Measurements from ENCODE around the gene ADAM22. TPM values are rescaled to one million over a fixed set of nuclear protein-coding genes. Genes with fewer than 3 reads are reported as not detected.

The ADAM22 gene
- total RNA-seq, 4 donors from 2014 or later: 6.8 to 87.5 (median 13.3) TPM

DNA sequence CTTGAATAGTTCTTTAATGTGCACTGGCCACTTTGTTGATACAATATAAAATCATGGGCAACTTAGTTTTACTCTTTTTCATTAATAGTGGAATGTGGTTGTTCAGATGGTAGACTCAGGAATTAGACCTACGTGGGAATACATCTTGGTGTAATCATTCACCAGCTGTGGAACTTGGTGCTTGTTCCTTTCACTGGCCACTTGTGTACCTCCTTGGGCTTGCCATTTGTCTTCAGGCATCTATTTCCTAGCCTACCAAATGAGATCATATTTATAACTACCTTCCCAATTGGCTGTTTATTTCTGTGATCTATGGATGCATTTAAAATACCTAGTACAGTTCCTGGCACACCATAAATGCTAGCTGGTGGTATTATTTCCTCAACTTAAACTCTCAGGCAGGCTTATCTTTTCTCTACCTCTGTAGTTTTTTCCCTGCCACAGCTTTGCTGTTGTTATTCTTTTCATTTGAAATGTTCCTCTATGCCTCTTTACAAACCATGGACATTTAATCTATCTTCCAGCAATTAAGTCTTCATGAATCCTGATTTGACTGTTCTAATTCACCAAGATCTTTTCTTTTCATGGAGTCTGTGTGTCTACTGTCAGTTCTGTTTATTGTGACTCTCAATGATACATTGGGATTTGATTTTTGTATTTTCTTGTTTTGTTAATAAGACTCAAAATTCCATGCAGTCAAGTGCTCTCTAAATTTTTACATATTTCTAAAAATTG lies 113.0 kb downstream of the ADAM22 start:
- Histone ChIP-seq H3K4me3 (no peak overlapping the region), H3K4me1 (no peaks in the 10 kb centered on the region), H3K36me3 (no peaks in the 10 kb centered on the region), H3K27ac (peak overlapping the region; percentile 51 to 70), H3K27me3 (no peaks in the 10 kb centered on the region), H3K9me3 (no peaks in the 10 kb centered on the region)
- TF ChIP-seq POLR2A (IDR thresholded peaks at IDR 0.05): no peak
- no peak for TF ChIP-seq CTCF (IDR thresholded peaks at IDR 0.05)
- intact Hi-C loops (cut with DNase I; ENCODE audit: low total_unique reads): no loop called here
- DNase-seq: no peak

GRCh38 chr7:88057655-88058054 lies 123.6 kb downstream of the ADAM22 start:
- Histone ChIP-seq H3K4me1 (no peaks in the 10 kb centered on the region), H3K9me3 (no peaks in the 10 kb centered on the region), H3K27ac (no peak overlapping the region), H3K4me3 (no peak overlapping the region), H3K36me3 (no peaks in the 10 kb centered on the region), H3K27me3 (no peaks in the 10 kb centered on the region)
- DNase-seq: no peak
- TF ChIP-seq POLR2A (IDR thresholded peaks at IDR 0.05) (no peak), CTCF (IDR thresholded peaks at IDR 0.05) (no peak)
- intact Hi-C loops (cut with DNase I; ENCODE audit: low total_unique reads): no loop called here

- no peaks in the 10 kb centered on the region for H3K27me3 ChIP-seq
- TF ChIP-seq POLR2A (IDR thresholded peaks at IDR 0.05) (no peak), CTCF (IDR thresholded peaks at IDR 0.05) (no peak)
- no peaks in the 10 kb centered on the region for H3K4me1 ChIP-seq
- H3K27ac ChIP-seq: no peak overlapping the region
- H3K4me3 ChIP-seq: no peak overlapping the region
- no peaks in the 10 kb centered on the region for H3K9me3 ChIP-seq
- no peak for DNase-seq
- intact Hi-C loops (cut with DNase I; ENCODE audit: low total_unique reads): no loop called here
- H3K36me3 ChIP-seq: no peaks in the 10 kb centered on the region
Measured at GRCh38 chr7:88062238-88062637, 128.2 kb downstream of the ADAM22 start.

- Histone ChIP-seq H3K9me3 (no peaks in the 10 kb centered on the region), H3K36me3 (no peaks in the 10 kb centered on the region)
- no peak for TF ChIP-seq POLR2A (IDR thresholded peaks at IDR 0.05)
- TF ChIP-seq CTCF (IDR thresholded peaks at IDR 0.05): no peak
Measured at GRCh38 chr7:88069093-88069492, 135.0 kb downstream of the ADAM22 start.

DNA sequence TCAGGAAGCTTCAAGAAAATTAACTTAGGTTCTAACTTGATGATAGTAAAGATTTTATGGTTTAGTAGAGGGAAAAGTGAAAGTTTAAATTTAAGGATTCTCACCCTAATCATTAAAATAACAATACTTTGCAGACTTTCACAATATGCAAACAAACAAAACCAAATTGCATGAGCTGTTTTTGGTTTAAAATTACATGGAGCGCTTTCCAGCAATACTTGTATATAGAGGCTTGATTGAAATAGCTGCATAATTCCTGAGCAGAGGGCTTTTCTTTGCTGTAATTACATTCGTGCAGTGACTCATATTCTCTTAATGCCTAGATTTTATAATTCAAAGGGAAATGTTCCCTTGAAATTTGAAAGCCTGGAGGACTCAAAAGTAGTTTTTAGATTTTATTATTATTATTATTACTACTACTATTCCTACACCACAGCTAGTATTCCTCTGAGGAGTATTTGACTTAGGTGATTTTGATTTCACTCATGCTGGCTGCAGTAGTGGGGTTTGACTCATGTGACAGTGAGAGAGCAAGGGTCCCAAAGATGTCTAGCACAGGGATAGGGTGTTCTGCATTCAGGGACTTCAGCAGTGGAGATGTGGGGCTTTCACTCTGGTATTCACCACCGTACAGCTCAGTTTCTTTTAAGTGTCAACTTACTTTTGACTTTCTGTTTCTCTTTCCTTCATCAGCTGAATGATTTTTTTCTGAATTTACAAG lies 138.1 kb downstream of the ADAM22 start:
- DNase-seq: no peak
- intact Hi-C loops (cut with DNase I; ENCODE audit: low total_unique reads): no loop called here
- TF ChIP-seq CTCF (IDR thresholded peaks at IDR 0.05) (no peak), POLR2A (IDR thresholded peaks at IDR 0.05) (no peak)
- H3K27ac ChIP-seq: no peak overlapping the region
- H3K4me1 ChIP-seq: no peaks in the 10 kb centered on the region
- no peaks in the 10 kb centered on the region for H3K36me3 ChIP-seq
- no peaks in the 10 kb centered on the region for H3K9me3 ChIP-seq
- H3K27me3 ChIP-seq: no peaks in the 10 kb centered on the region
- no peak overlapping the region for H3K4me3 ChIP-seq

More at GRCh38 chr7:88069093-88069492, 135.0 kb downstream of the ADAM22 start:
- no peaks in the 10 kb centered on the region for H3K4me1 ChIP-seq
- no peaks in the 10 kb centered on the region for H3K27me3 ChIP-seq
- H3K4me3 ChIP-seq: no peak overlapping the region
- DNase-seq: no peak
- no peak overlapping the region for H3K27ac ChIP-seq
- intact Hi-C loops (cut with DNase I; ENCODE audit: low total_unique reads): no loop called here
